Activated CD8-positive, alpha-beta memory T cell treated with anti-CD3 and anti-CD28 coated beads, Interleukin-2, amount 50 U/mL, for 1 hour (primary cell): ENCODE measurements around the gene G3BP1.
A peak's percentile ranks its signal among the peaks of the same experiment; 100 is the strongest.
"Not testable (repeated sequence)": the region's sequence is repeated elsewhere in the genome, so short reads cannot be mapped to it uniquely, and the experiment has no call there.

Experiments used
- DNase-seq: peaks from one replicate; pipeline ENCODE4 v3.0.0-alpha.2; 2020; ENCODE audit errors: extremely low read depth

Gene G3BP1

GRCh38 chr5:151755383-151755782 lies 16.4 kb upstream of the G3BP1 start:
- DNase-seq = no peak

- DNase-seq = no peak
Observed at GRCh38 chr5:151757233-151758140, 14.3 kb upstream of the G3BP1 start.

- no peak for DNase-seq
Observed at GRCh38 chr5:151758141-151758429, 13.7 kb upstream of the G3BP1 start.

- peak; percentile 61 for DNase-seq
Observed at GRCh38 chr5:151758430-151759241, 13.1 kb upstream of the G3BP1 start, which contains the start of gene ATOX1. TSS of gene ATOX1 (minus strand) at chr5:151758631. CDS start at chr5:151758551, 80 bp downstream.

GRCh38 chr5:151764801-151765200 lies 7.0 kb upstream of the G3BP1 start:
- DNase-seq = no peak

GRCh38 chr5:151766975-151767374 lies 4.8 kb upstream of the G3BP1 start:
- no peak for DNase-seq

- DNase-seq = no peak
Observed at GRCh38 chr5:151770383-151771258, 1.1 kb upstream of the G3BP1 start.

GRCh38 chr5:151772029-151772845 lies 483 bp downstream of the G3BP1 start:
- no peak for DNase-seq

- DNase-seq = no peak
Observed at GRCh38 chr5:151772846-151773561, 1.2 kb downstream of the G3BP1 start.

GRCh38 chr5:151773951-151774350 lies 2.2 kb downstream of the G3BP1 start:
- no peak for DNase-seq

GRCh38 chr5:151775025-151775606 lies 3.4 kb downstream of the G3BP1 start:
- no peak for DNase-seq

GRCh38 chr5:151779531-151780125 lies 7.9 kb downstream of the G3BP1 start:
- DNase-seq = no peak

GRCh38 chr5:151780348-151780747 lies 8.6 kb downstream of the G3BP1 start:
- no peak for DNase-seq

- DNase-seq = no peak
Observed at GRCh38 chr5:151781201-151781600, 9.4 kb downstream of the G3BP1 start.

- not testable (repeated sequence) for DNase-seq
Observed at GRCh38 chr5:151783664-151784063, 11.9 kb downstream of the G3BP1 start.

- no peak for DNase-seq
Observed at GRCh38 chr5:151784141-151784540, 12.4 kb downstream of the G3BP1 start.

- DNase-seq = no peak
Observed at GRCh38 chr5:151786468-151786867, 14.7 kb downstream of the G3BP1 start.

GRCh38 chr5:151787817-151788216 lies 16.1 kb downstream of the G3BP1 start:
- DNase-seq = no peak

GRCh38 chr5:151793358-151793757 lies 21.6 kb downstream of the G3BP1 start:
- no peak for DNase-seq

GRCh38 chr5:151795426-151795825 lies 23.7 kb downstream of the G3BP1 start:
- DNase-seq = no peak
